GM12872 (cell line): ENCODE measurements around the gene NCK2.

Source experiments
- CTCF ChIP-seq: IDR thresholded peaks from 3 replicates; pipeline ENCODE4 v1.5.1; 2011; ENCODE audit warnings: low read depth, mild to moderate bottlenecking, low read length, moderate library complexity; ENCODE audit not compliant: insufficient read depth

Gene NCK2

GRCh38 chr2:105873281-105873680 lies 128.6 kb downstream of the NCK2 start:
- no peak for TF ChIP-seq CTCF

GRCh38 chr2:105873721-105874120 lies 129.0 kb downstream of the NCK2 start:
- no peak for TF ChIP-seq CTCF

- no peak for TF ChIP-seq CTCF
These were observed 129.8 kb downstream of the NCK2 start for GRCh38 chr2:105874466-105874865.

- no peak for TF ChIP-seq CTCF
These were observed 130.5 kb downstream of the NCK2 start for GRCh38 chr2:105875241-105875640.

GRCh38 chr2:105876191-105876590 lies 131.5 kb downstream of the NCK2 start:
- TF ChIP-seq CTCF, result no peak

- TF ChIP-seq CTCF, result no peak
These were observed 133.2 kb downstream of the NCK2 start for GRCh38 chr2:105877945-105878344.

GRCh38 chr2:105879106-105879802 lies 134.5 kb downstream of the NCK2 start:
- no peak for TF ChIP-seq CTCF
